ENCODE data around the gene NCKIPSD. TPM values are rescaled to one million over a fixed set of nuclear protein-coding genes. Genes with fewer than 3 reads are reported as not detected.

Gene NCKIPSD
- total RNA-seq, 1 donor from 2014 or later, result 33.5 TPM

GRCh38 chr3:48637305-48637704 lies 48.4 kb downstream of the NCKIPSD start:
- peak overlapping the region; percentile 11 for H3K4me3 Mint-ChIP-seq
- peaks cover 1% of the 10 kb centered on the region for H3K27me3 Mint-ChIP-seq (ENCODE audit: low read depth)
- peaks cover 4% of the 10 kb centered on the region for H3K36me3 Mint-ChIP-seq
- no peak for TF ChIP-seq CTCF (IDR thresholded peaks at IDR 0.05; ENCODE audit: unreplicated experiment)
- no peak for DNase-seq (ENCODE audit: low spot score in 2 of 2, unreplicated experiment in 2 of 2)
- peaks cover 21% of the 10 kb centered on the region for H3K4me1 Mint-ChIP-seq
- no peaks in the 10 kb centered on the region for H3K9me3 Mint-ChIP-seq
- no peak overlapping the region for H3K27ac Mint-ChIP-seq

GRCh38 chr3:48636149-48636655 lies 49.5 kb downstream of the NCKIPSD start:
- no peak for TF ChIP-seq CTCF (IDR thresholded peaks at IDR 0.05; ENCODE audit: unreplicated experiment)
- H3K36me3 Mint-ChIP-seq, result peaks cover 7% of the 10 kb centered on the region
- H3K4me1 Mint-ChIP-seq, result peaks cover 21% of the 10 kb centered on the region
- peaks cover 1% of the 10 kb centered on the region for H3K27me3 Mint-ChIP-seq (ENCODE audit: low read depth)
- DNase-seq (ENCODE audit: low spot score in 2 of 2, unreplicated experiment in 2 of 2), result no peak
- peak overlapping the region; percentile 83 for H3K4me3 Mint-ChIP-seq
- peak overlapping the region; percentile 12 for H3K27ac Mint-ChIP-seq
- no peaks in the 10 kb centered on the region for H3K9me3 Mint-ChIP-seq

GRCh38 chr3:48635222-48636021 lies 50.3 kb downstream of the NCKIPSD start, which contains the start of gene SLC26A6:
SLC26A6 (minus strand) TSS chr3:48635461; CDS start chr3:48635393, 68 bp downstream.
- peak; percentile 28 for TF ChIP-seq CTCF (IDR thresholded peaks at IDR 0.05; ENCODE audit: unreplicated experiment)
- peaks cover 1% of the 10 kb centered on the region for H3K27me3 Mint-ChIP-seq (ENCODE audit: low read depth)
- H3K4me3 Mint-ChIP-seq, result peak within 1 kb of the TSS; percentile 83
- H3K27ac Mint-ChIP-seq, result peak within 1 kb of the TSS; percentile 69
- no peaks in the 10 kb centered on the region for H3K9me3 Mint-ChIP-seq
- H3K4me1 Mint-ChIP-seq, result peaks cover 21% of the 10 kb centered on the region
- H3K36me3 Mint-ChIP-seq, result peaks cover 7% of the 10 kb centered on the region
- DNase-seq (ENCODE audit: low spot score in 2 of 2, unreplicated experiment in 2 of 2), result peak; percentile 95 to 96

DNA sequence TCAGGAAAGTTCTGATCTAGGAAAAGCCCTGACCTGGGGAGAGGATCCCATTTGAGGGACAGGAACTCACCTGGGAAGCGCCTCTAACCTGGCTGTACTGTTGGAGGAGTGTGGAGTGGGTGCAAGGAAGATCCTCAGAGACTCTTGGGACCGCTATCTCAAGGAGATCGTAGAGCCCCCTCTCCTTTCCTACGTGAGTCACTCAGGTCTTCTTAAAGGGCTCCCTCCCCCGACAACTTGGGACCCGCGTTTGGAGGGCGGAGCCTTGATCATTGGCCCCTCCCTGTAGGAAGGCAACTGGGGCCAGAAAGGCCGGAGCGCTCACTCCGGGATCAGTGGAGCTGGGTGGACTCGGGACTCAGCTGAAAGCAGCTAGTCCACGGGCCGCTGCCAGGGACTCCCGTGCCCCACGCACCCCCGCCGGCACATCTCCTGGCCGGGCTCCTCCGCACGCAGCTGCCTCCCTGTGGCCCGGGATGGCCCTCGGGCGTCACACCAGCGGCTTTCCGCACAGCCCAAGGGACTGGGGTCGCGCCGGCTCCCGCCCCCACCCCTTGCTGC lies 51.0 kb downstream of the NCKIPSD start:
- DNase-seq (ENCODE audit: low spot score in 2 of 2, unreplicated experiment in 2 of 2), result peak in 1 of 2 experiments; percentile 51
- peaks cover 1% of the 10 kb centered on the region for H3K27me3 Mint-ChIP-seq (ENCODE audit: low read depth)
- peak overlapping the region; percentile 83 for H3K4me3 Mint-ChIP-seq
- H3K36me3 Mint-ChIP-seq, result peaks cover 8% of the 10 kb centered on the region
- no peaks in the 10 kb centered on the region for H3K9me3 Mint-ChIP-seq
- no peak overlapping the region for H3K27ac Mint-ChIP-seq
- peaks cover 21% of the 10 kb centered on the region for H3K4me1 Mint-ChIP-seq
- no peak for TF ChIP-seq CTCF (IDR thresholded peaks at IDR 0.05; ENCODE audit: unreplicated experiment)

DNA sequence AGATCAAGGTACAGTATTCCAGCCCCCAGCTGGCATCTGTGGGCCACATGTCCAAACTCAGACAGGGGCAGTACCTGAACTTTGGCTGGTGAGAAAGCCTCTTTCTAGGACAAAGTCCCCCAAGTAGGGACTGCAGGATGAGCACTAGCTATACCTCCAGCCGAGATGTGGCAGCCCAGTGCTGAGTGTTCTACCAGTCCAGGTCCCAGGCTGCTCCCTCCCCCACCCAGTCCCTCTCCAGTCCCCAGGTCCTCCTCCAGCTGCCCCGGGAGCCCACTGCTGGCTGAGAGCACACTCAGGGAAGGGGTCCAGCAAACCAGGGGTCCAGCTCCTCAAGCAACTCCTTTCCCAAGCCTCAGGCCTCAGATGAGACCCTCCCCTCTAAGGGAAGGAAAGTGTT lies 52.0 kb downstream of the NCKIPSD start:
- H3K36me3 Mint-ChIP-seq, result peaks cover 10% of the 10 kb centered on the region
- H3K4me1 Mint-ChIP-seq, result peaks cover 21% of the 10 kb centered on the region
- H3K27me3 Mint-ChIP-seq (ENCODE audit: low read depth), result peaks cover 1% of the 10 kb centered on the region
- peak overlapping the region; percentile 83 for H3K4me3 Mint-ChIP-seq
- H3K27ac Mint-ChIP-seq, result no peak overlapping the region
- H3K9me3 Mint-ChIP-seq, result no peaks in the 10 kb centered on the region
- no peak for TF ChIP-seq CTCF (IDR thresholded peaks at IDR 0.05; ENCODE audit: unreplicated experiment)
- no peak for DNase-seq (ENCODE audit: low spot score in 2 of 2, unreplicated experiment in 2 of 2)
